ENCODE data around the gene FTH1. TPM values are rescaled to one million over a fixed set of nuclear protein-coding genes. Genes with fewer than 3 reads are reported as not detected.

The FTH1 gene
- polyA plus RNA-seq, 1 of the 3 experiments (the other 2 are of a cell fraction), result 1,229 TPM

GRCh38 chr11:61999141-61999975 is 31.9 kb upstream of the FTH1 start:
- ChIA-PET CTCF (interaction anchor here (1.0 to 2.2 kb wide), 2 partner anchors 101 to 109 kb away, joined by 4 to 8 read pairs; no protein-coding TSS in a partner anchor), POLR2A (no interaction called here)
- Histone ChIP-seq H3F3A (replicated peaks; ENCODE audit: insufficient read depth) (no peaks in the 10 kb centered on the region), H3K27me3 (ENCODE audit: insufficient read depth) (no peaks in the 10 kb centered on the region), H2AFZ (ENCODE audit: low read depth) (no peak overlapping the region), H3K9me2 (no peaks in the 10 kb centered on the region), H4K20me1 (ENCODE audit: insufficient read depth) (no peaks in the 10 kb centered on the region), H3K27ac (ENCODE audit: low read depth in 2 of 2, low read length in 1 of 2) (no peak overlapping the region), H3K9me3 (no peaks in the 10 kb centered on the region), H3K79me2 (ENCODE audit: insufficient read depth) (no peaks in the 10 kb centered on the region), H3K9ac (no peak overlapping the region), H3K4me3 (ENCODE audit: low read depth in 2 of 2, low read length in 1 of 2) (no peak overlapping the region), H3K4me2 (no peak overlapping the region), H3K36me3 (replicated peaks in 1 of 2; ENCODE audit: control insufficient read depth in 1 of 2, insufficient read depth in 2 of 2, low read length in 1 of 2) (no peaks in the 10 kb centered on the region), H3K4me1 (ENCODE audit: control insufficient read depth in 1 of 2, insufficient read depth in 2 of 2, low read depth in 1 of 2, low read length in 1 of 2) (no peaks in the 10 kb centered on the region; a peak in 1 of 4 replicates)
- WGBS (ENCODE audit: low lambda C conversion rate), result 74% methylated on average over 7 of the region's 7 CpGs
- TF ChIP-seq PBX3 (IDR thresholded peaks at IDR 0.05) (no peak), NRF1 (IDR thresholded peaks at IDR 0.05; ENCODE audit: low read depth, low read length) (no peak), MAX (IDR thresholded peaks at IDR 0.05; ENCODE audit: low read depth) (no peak), MXI1 (IDR thresholded peaks at IDR 0.05; ENCODE audit: low read depth, low read length) (no peak), USF2 (IDR thresholded peaks at IDR 0.05; ENCODE audit: borderline replicate concordance, low read depth, low read length) (no peak), CTCF (IDR thresholded peaks at IDR 0.05) (no peak)
- no peak for DNase-seq

- H2AFZ ChIP-seq (ENCODE audit: low read depth), result no peak overlapping the region
- H3K27me3 ChIP-seq (ENCODE audit: insufficient read depth), result no peaks in the 10 kb centered on the region
- H3K9me3 ChIP-seq, result no peaks in the 10 kb centered on the region
- ChIA-PET CTCF (no interaction called here), POLR2A (interaction anchor here (0.7 kb wide), 1 partner anchor 29 kb away, joined by 3 read pairs; no protein-coding TSS in a partner anchor)
- no peak for TF ChIP-seq RCOR1 (IDR thresholded peaks at IDR 0.05; ENCODE audit: low read length)
- no peak for TF ChIP-seq TEAD4 (IDR thresholded peaks at IDR 0.05; ENCODE audit: borderline replicate concordance, insufficient read depth)
- no peak for TF ChIP-seq GATA2 (CRISPR knock-in tag; IDR thresholded peaks at IDR 0.05)
- no peak for TF ChIP-seq RXRA (IDR thresholded peaks at IDR 0.05; ENCODE audit: borderline replicate concordance, low read depth)
- no peak for TF ChIP-seq USF1 (IDR thresholded peaks at IDR 0.05; ENCODE audit: borderline replicate concordance, low read depth)
- no peak for TF ChIP-seq CHD2 (IDR thresholded peaks at IDR 0.05; ENCODE audit: low read length, partially characterized antibody)
- TF ChIP-seq ZBTB33 (IDR thresholded peaks at IDR 0.05; ENCODE audit: borderline replicate concordance, low read depth), result no peak
- no peak for TF ChIP-seq RAD21 (IDR thresholded peaks at IDR 0.05; ENCODE audit: low read length)
- no peak for TF ChIP-seq NFIC (IDR thresholded peaks at IDR 0.05; ENCODE audit: borderline replicate concordance)
- TF ChIP-seq RFX5 (IDR thresholded peaks at IDR 0.05; ENCODE audit: low read length), result no peak
- TF ChIP-seq IRF3 (IDR thresholded peaks at IDR 0.05; ENCODE audit: low read depth, low read length), result no peak
- TF ChIP-seq JUND (IDR thresholded peaks at IDR 0.05), result no peak
- H3K4me2 ChIP-seq, result no peak overlapping the region
- no peaks in the 10 kb centered on the region; a peak in 1 of 4 replicates for H3K4me1 ChIP-seq (ENCODE audit: control insufficient read depth in 1 of 2, insufficient read depth in 2 of 2, low read depth in 1 of 2, low read length in 1 of 2)
- WGBS (ENCODE audit: low lambda C conversion rate), result 92% methylated on average over 4 of the region's 4 CpGs
- no peaks in the 10 kb centered on the region for H3K36me3 ChIP-seq (replicated peaks in 1 of 2; ENCODE audit: control insufficient read depth in 1 of 2, insufficient read depth in 2 of 2, low read length in 1 of 2)
- no peaks in the 10 kb centered on the region for H3K9me2 ChIP-seq
- no peak overlapping the region for H3K9ac ChIP-seq
- no peak for DNase-seq
- no peaks in the 10 kb centered on the region for H3K79me2 ChIP-seq (ENCODE audit: insufficient read depth)
- no peak overlapping the region for H3K4me3 ChIP-seq (ENCODE audit: low read depth in 2 of 2, low read length in 1 of 2)
- H3K27ac ChIP-seq (ENCODE audit: low read depth in 2 of 2, low read length in 1 of 2), result no peak overlapping the region
- H3F3A ChIP-seq (replicated peaks; ENCODE audit: insufficient read depth), result no peaks in the 10 kb centered on the region
- H4K20me1 ChIP-seq (ENCODE audit: insufficient read depth), result no peaks in the 10 kb centered on the region
Observed at GRCh38 chr11:61996933-61997332, 29.5 kb upstream of the FTH1 start.
